NCI-H2081 (cell line): ENCODE measurements around the gene ENOX1.

ENCODE experiments used
- DNase-seq, 2 experiments: peaks; one replicate each; lab custom pipeline; 2025; lab: John Stamatoyannopoulos, UW

The ENOX1 gene

GRCh38 chr13:43669964-43670363 is 116.8 kb downstream of the ENOX1 start:
- DNase-seq = no peak

GRCh38 chr13:43669101-43669500 is 117.7 kb downstream of the ENOX1 start:
- DNase-seq = no peak

- DNase-seq = no peak
Measured at GRCh38 chr13:43666403-43666802, 120.4 kb downstream of the ENOX1 start.

GRCh38 chr13:43665388-43665787 is 121.4 kb downstream of the ENOX1 start:
- no peak for DNase-seq

GRCh38 chr13:43664700-43665191 is 122.0 kb downstream of the ENOX1 start:
- no peak for DNase-seq

- DNase-seq = peak in 1 of 2 experiments; percentile 2
Measured at GRCh38 chr13:43663474-43664090, 123.2 kb downstream of the ENOX1 start.

- DNase-seq = no peak
Measured at GRCh38 chr13:43662976-43663375, 123.8 kb downstream of the ENOX1 start.

- DNase-seq = no peak
Measured at GRCh38 chr13:43661161-43661830, 125.5 kb downstream of the ENOX1 start.

- DNase-seq = no peak
Measured at GRCh38 chr13:43657485-43657884, 129.3 kb downstream of the ENOX1 start.

- DNase-seq = no peak
Measured at GRCh38 chr13:43653980-43654379, 132.8 kb downstream of the ENOX1 start.

- no peak for DNase-seq
Measured at GRCh38 chr13:43653395-43653794, 133.4 kb downstream of the ENOX1 start.

GRCh38 chr13:43652760-43653159 is 134.0 kb downstream of the ENOX1 start:
- DNase-seq = no peak

- no peak for DNase-seq
Measured at GRCh38 chr13:43650882-43651281, 135.9 kb downstream of the ENOX1 start.

GRCh38 chr13:43648733-43649132 is 138.0 kb downstream of the ENOX1 start:
- DNase-seq = no peak

- DNase-seq = no peak
Measured at GRCh38 chr13:43647471-43647870, 139.3 kb downstream of the ENOX1 start.

- no peak for DNase-seq
Measured at GRCh38 chr13:43640476-43640875, 146.3 kb downstream of the ENOX1 start.

GRCh38 chr13:43631106-43631505 is 155.7 kb downstream of the ENOX1 start:
- DNase-seq = peak in 1 of 2 experiments; percentile 8

GRCh38 chr13:43629691-43630480 is 156.9 kb downstream of the ENOX1 start:
- no peak for DNase-seq

- no peak for DNase-seq
Measured at GRCh38 chr13:43626994-43627393, 159.8 kb downstream of the ENOX1 start.

GRCh38 chr13:43614063-43614462 is 172.7 kb downstream of the ENOX1 start:
- no peak for DNase-seq

GRCh38 chr13:43611281-43612273 is 175.2 kb downstream of the ENOX1 start:
- no peak for DNase-seq
